CMK (cell line): ENCODE data around the gene TLR9.

ENCODE experiments used
- DNase-seq: peaks from one replicate; pipeline ENCODE4 v3.0.0-alpha.2; 2010; ENCODE audit warnings: low read depth

The TLR9 gene

DNA sequence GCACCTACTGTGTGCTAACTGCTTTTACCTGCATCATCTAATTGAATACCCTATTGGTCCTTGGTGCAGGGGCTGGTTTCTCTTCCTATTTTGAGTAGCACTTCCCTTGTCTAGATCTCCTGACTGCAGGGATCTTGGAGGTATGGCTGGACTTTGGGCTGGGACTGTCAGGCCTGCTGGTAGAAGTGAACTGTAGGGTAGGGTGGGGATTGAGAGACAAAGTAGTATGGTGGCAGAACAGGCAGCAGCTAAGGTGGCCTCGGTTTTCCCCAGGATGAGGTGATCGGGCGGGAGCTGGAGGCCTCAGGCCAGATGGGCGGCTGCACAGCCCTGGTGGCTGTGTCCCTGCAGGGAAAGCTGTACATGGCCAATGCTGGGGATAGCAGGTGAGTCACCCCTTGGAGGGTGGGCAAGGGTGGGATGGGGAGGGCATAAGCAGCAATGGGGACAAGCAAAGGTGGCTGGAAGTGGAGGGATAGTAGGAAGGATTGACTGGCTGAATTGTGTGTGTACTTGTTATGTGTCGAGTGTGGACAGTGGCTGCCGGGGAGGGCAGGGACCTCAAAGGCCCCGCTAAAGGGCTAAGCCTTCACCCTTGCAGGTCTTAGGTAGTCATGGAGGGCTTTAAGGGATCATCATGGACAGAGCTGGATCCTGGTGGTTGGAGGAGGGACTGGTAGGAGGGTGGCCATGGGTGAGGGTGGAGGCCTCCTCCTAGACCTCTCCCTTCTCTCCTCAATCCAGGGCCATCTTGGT lies 22.1 kb upstream of the TLR9 start:
- DNase-seq: no peak

DNA sequence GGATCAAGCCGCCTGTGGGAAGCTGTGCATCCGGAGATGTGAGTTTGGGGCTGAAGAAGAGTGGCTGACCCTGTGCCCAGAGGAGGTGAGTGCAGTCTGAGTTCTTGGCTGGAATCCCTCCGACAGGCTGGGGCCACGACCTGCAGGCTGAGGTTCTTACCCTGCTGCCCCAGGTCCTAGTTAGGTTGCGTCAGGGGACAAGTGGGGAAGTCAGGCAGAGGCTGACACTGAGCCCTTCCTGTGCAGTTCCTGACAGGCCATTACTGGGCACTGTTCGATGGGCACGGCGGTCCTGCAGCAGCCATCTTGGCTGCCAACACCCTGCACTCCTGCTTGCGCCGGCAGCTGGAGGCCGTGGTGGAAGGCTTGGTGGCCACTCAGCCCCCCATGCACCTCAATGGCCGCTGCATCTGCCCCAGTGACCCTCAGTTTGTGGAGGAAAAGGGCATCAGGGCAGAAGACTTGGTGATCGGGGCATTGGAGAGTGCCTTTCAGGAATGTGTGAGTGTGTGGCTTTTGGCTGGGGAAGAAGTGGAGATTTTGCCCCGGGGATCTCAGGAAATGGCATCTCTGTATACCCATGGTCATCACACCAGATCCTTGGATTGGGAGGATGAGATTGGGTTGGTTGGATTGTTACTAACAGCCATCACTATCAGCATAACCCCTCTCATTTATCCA lies 21.4 kb upstream of the TLR9 start:
- DNase-seq: no peak

DNA sequence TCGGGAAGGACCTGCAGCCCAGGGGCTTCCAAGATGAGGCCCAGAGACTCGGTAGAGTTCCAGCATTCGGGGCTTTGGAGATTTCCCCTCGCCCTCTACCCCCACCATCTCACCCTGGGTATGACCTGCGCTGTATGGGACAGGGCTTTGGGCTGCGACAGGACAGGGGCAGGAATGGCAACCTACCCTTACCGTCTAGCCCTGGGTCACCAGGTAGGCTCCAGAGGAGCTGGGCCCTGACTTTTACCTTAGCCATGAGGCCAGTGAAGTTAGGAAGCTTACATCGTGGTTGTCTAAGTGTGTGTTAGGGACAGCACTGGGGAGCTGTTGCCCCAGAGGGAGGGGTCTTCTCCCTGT lies 20.8 kb upstream of the TLR9 start:
- DNase-seq: no peak

DNA sequence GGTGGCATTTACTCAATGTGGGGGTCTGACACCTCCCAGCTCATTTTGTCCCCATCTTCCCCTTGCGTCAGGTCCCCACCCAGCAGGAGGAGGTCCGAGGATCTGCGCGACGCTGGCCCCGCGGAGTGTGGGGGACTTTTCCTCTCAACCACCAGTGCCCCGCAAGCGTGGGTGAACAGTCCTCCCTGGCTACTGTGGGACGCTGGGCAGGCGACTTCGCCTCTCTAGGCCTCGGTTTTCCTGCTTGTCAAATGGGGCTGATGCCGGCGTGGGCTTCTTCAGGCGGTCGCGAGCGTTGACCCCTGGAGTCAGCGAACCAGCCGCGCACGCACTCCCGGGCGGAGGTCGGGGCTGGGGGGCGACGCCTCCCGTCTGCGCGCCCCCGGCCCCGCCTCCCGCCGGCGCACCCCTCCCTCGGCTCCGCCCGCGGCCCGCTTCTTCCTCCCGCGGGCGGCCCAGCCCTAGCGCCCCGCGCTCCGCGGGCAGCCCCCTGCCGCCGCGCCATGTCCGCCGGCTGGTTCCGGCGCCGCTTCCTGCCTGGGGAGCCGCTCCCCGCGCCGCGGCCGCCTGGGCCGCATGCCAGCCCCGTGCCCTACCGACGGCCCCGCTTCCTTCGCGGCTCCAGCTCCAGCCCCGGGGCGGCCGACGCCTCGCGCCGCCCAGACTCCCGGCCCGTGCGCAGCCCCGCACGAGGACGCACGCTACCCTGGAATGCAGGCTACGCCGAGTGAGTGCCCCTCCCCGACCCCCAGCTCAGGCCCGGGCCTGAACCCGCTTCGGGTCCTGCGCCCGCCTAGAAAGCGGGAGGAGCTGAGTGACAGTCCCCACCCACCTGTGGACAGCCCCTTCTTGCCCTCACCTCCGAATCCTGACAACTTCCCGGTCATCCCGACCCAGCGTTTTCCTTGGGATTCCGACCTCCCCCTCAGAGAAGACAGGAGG lies 20.1 kb upstream of the TLR9 start, which contains the start of gene PPM1M:
Gene PPM1M, plus strand, starts transcription at position 438 of the 942 bp plus-strand sequence. Its CDS starts 66 bp downstream, at position 504.
- peak; percentile 36 for DNase-seq

DNA sequence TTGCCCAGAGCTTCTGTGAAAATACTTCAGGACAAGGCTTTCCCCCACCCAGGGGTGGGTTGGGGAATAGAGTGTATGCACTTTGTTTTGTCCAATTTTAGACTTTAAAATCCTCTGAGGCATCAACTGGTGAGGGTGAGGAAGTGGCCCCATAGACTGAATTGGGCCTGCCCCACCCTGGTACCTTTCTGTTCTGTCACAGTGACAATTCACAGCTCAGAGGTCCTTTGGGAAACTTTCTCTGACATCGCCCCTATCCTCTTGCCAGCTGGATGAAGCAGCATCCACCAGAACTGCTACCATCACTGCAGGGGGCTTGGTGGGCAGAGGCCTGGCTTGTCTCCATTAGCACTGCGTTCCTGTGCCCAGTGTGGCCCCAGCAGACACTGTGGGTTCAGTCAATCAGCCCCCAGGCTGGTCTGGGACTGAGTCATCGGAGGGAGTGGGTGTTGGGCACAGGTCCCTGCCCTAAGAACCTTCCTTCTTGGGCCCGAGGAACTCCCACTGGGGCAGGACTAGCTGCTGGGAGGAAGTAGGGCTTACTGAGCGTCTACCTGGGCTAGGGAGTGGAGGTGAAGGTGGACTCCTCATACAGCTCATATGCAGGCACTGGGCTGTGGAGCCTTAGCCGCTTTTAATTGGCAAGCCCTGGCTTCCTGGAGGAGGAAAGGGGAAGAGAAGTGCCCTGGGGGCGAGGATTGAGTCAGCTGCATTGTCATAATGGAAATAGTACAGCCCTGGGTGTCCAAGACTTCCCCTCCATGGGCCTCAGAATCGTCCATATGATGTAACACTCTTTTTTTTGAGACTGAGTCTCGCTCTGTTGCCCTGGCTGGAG lies 18.6 kb upstream of the TLR9 start:
- no peak for DNase-seq

DNA sequence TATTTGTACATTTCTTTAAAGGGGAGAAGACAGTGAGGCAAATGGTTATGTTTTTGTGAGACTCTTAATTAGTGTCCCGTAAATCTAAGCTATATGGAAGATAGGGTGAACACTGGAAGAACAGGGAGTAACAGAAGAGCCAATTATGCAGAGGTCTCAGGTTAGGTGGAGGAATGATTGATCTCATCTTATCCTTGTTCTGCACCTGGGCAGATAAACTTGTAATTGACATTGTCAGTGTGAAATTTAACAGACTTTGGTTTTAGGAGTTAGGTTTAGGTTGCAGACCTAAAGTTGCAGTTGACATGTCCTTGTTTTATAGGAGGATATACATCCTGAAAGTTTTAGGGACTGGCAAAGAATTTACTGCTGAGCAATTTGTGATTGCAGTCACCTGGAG lies 16.6 kb upstream of the TLR9 start:
- DNase-seq: no peak

DNA sequence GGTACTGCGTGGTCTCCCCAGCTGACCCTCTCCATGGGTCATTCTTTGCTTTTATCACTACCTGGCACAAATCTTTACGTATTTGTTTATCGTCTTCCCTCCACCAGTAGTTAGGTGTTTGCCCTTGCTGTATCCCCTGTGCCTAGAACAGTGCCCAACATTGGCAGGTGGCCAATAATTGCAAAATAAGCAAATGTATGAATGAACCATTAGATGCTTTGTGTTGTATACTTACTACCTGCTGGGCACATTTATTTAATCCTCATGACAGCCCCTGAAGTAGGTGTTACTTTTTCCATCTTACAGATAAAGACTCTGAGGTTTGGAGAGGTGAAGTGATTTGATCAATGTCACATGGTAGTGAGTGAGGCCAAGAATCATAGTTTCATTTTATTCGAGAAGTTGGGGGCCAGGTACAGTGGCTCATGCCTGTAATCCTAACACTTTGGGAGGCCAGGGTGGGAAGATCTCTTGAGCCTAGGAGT lies 15.5 kb upstream of the TLR9 start:
- DNase-seq: no peak

DNA sequence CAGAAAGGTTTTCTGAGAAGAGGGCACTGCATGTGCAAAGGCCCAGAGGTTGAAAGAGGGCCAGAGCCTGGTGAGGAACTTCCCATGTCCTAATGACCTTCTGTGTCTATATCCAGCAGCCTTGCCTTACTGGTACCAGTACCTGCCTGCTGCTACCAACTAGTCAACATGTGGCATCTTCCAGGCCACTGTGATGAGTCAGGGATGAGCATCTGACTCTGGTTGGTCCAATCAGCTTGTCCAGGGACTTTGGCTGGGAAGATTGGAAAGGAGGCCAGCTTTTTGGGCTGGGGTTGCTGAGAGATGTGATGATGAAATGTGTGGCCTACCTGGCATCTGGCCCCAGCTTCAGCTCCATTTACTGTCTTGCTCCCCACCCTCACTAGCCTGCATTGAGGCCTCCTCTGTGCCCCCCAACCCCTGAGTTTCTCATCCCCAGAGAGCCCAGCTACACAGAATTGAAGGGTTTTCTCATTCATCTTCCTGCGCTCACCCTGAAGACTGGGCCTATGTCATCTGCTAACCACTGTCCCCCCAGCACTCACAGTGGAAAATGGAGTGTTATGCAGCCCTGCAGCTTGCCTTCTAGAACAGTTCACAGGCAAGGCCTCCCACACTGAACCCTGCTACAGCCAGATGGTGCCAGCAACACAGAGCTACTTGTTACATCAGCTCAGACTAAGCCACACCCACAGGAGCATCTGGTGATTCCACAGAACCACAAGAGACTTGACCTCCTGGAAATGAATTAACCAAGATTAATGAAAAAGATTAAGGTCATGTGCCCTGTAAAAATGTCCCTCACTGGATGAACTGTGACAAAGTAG lies 14.8 kb upstream of the TLR9 start:
- peak; percentile 83 for DNase-seq

DNA sequence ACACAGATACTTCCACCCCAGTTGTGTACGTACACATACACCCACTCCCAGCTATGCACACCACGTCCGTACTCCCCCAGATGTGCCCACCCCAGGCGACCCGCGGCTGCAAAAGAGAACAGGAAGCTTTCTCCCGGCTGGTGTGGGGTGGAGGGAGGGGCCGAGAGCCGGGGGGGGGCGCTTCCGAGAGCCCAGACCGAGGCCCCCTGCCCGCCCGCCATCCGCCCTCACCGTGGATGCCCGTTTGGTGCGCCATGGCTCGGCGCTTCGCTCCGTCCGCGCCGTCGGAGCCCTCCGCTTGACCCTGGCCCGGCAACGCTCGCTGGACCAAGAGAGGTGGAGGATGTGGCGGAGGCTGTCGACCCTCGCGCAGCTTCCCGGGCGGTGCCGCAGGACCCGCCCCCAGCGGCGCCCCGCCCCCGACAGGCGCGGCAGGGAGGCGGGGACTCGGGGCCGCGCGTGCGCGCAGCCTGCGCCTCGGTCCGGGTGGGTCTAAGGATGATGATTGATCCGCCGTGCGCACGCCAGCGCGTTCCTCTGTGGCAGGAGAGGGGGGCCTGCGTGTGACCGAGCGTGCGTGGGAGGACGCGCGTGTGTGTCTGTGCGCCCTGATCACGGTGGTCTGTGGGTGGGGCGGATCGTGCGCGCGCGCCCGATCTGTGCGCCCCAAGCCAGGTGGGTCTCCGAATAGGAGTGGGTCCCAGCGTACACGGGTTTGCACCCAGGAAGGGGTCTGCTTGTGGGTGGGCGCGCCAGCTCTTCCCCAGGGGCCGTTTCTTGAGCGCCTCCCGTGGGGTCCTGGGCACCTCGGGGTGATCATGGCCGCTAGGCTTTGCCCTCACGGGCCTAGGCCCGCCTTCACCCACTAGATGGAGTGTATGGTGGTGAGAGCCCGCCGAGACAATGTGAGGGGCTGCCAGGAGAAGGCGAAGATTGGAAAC lies 13.6 kb upstream of the TLR9 start, which contains the start of gene TWF2:
Gene TWF2, minus strand, starts transcription at position 398 of the 941 bp plus-strand sequence. Its CDS starts 142 bp downstream, at position 256.
- DNase-seq: peak; percentile 93

DNA sequence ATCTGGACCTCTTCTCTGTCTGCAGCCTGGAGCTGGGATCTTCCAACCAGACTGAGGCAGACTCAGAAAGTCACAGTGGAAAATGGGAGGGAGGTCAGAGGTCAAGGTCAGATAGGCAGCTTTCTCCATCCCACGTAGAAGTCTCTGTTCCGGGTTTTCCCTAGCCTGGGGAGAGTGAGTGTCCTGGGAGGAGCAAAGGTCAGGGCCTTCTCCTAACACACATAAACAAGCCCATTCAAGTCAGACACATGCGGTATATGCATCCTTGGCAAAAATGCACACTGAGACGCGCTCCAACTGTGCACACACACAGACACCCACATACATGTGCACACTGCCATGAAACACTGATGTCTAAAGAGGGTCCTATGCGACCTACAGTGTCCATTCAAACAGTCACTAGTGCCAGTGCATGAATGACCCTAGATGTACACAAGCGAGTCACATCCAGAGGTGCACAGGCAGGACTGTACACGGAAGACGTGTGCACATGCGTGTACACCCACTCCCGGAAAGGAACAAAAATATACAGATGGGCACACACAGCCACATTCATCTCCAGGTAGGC lies 12.8 kb upstream of the TLR9 start:
- no peak for DNase-seq

DNA sequence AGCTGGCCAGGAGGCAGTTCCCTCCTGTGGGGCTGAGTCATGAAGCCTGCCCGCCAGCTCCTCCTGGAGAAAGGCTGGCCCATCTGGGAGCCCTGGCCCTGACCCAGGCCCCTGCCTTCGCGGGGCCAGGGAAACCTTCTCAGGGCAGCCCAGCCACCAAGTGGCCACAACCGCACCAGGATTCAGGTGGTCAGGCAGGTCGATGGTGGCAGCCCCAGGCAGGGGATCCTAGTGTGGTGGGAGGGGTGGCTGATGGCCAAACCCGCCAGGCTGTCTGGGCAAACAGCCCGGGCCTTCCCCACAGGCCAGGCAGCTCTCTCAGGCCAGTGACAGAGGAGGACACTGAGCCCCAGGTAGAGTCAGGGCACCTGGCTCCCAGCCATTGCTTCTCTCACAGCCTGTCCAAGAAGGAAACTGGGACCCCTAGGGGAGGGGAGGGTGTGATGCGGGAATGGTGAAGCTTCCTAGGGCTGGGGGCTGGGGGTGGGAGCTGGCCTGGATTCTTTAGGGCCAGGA lies 12.3 kb upstream of the TLR9 start:
- no peak for DNase-seq

DNA sequence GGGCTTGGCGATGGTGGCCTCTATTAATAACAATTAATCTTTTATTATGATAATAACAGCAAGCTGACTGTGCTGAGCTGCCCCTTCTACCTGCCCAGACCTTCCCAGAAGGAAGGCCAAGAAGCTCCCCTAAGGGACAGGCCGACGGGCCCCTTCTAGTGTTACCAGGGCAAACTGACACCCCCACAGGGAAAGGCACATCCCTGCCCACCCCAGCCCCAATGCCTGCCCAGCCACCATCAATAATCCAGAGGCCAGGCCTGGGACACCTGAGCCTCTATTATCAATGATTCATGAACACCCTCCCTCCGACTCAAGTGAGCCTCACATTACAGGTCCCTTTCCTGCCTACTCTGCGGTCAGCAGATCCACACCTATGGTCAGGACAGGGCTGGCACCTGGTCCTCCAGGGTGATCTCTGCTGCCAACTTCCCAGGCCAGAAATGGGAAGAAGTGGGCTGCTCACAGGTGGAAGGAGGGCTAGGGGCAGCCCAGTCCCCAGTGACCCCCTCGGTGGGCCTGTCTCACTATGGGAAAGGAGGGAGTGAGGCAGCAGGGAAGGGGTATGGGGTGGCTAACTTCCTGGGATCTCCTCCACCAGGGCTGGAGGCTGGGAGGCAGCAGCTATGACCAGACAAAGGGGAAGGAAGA lies 11.7 kb upstream of the TLR9 start:
- no peak for DNase-seq

DNA sequence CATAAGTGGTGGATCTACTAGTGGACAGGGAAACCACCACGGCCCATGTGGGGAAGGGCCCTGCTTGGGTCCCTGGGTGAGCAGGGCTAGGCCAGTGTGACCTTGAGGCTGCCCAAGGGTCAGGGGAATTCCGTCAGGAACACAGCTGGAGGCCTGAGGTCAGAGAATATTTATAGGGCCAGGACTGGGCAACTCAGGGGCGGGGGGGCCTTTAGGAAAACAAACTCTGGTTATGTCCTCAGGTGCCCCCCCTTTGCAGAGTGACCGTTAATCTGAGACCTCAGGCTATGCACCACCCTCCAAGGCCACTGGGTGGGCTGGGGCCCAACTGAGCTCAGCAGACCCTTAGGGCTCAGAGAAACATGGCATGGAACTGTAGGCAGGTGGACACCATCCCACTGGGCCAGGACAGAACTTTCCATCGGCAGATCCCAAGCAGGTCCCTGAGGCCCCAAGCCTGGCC lies 11.0 kb upstream of the TLR9 start:
- no peak for DNase-seq

DNA sequence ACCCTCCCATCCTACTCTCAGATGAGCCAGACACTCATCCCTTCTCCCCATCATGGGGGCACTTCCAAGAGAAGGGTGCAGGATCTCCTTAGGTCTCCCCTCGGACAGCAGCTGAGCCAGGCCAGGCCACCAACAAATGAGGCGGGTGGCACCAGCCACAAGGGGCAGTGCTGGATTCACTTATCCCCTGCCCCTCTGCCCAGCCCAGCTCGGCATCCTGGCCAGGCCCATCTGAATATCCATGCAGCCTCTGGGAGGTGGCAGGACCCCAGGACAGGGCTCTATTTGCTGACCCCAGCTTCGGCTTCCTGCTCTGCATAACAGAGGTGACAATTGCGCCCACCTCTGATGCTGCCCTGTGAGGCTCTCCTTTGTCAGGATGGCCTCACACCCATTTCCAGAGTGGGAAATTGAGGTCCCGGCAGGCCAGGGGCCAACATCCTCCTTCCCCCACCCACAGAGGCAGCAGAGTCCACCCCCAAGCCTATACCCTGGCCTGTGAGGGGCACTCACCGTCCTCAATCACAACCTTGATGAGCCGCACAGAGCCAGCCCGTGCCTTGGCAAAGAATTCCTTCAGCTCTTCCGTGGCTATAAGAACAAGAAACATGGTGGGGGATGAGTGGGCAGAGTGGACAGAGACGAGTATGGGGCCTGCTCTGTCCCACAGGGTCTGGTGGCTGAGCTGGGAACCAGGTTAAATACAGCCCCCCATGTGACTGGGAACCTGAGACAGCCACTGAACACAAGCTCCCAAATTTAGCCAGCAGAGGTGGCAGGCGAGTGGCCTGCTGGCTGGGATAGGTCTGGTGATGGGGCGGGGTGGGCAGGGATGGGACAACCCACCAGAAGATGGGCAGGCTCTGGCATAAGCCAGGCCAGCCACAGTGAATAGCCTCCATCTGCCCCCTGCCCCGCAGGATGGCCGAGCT lies 9.3 kb upstream of the TLR9 start:
- DNase-seq: no peak

DNA sequence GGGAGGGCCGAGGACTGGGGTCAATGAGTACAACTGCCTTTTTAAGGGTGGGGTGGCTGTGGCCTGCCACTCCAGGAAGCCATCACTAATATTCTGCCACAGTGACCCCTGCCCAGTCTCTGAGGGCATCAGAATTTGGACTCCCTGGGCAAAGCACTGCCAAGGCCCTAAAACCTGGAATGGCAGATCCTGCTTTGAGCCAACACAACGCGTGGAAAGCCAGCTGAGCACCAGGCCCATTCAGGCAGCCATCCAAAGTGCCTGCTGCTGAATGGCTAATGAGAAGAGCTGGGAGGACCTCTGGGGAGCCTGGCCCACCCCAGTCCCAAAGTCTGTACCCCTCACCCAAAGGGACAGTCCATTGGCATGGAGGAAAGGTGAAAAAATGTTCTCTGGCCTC lies 8.5 kb upstream of the TLR9 start:
- DNase-seq: no peak

DNA sequence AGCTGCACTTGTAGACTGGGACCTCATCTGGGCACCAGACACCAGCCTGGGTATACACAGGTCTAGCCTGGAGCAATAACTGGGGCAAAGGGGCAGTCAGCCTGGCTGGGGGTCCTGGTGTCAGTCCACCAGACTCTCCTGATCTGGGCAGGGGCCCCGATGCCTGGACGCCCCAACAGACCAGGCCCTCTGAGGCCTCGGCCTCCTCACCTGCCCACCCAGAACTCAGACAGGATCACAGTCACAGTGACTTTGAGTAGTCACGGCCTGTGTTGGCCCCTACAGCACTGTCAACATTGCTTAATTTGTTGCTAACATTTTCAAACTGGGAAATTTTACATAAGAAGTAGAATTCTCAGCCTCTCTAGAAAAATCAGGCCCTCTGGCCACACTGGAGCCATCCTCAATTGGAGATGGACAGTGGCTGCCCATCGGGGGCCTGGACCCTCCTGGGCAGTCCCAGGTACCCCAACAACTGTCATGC lies 7.7 kb upstream of the TLR9 start:
- DNase-seq: no peak
